GM21786 (cell line): ENCODE results near the gene ALG9.

Source experiments
- ATAC-seq: cut with Tn5 transposase; IDR thresholded peaks from one replicate; pipeline ENCODE4 v1.9.1; 2021; ENCODE audit not compliant: unreplicated experiment

The ALG9 gene

DNA sequence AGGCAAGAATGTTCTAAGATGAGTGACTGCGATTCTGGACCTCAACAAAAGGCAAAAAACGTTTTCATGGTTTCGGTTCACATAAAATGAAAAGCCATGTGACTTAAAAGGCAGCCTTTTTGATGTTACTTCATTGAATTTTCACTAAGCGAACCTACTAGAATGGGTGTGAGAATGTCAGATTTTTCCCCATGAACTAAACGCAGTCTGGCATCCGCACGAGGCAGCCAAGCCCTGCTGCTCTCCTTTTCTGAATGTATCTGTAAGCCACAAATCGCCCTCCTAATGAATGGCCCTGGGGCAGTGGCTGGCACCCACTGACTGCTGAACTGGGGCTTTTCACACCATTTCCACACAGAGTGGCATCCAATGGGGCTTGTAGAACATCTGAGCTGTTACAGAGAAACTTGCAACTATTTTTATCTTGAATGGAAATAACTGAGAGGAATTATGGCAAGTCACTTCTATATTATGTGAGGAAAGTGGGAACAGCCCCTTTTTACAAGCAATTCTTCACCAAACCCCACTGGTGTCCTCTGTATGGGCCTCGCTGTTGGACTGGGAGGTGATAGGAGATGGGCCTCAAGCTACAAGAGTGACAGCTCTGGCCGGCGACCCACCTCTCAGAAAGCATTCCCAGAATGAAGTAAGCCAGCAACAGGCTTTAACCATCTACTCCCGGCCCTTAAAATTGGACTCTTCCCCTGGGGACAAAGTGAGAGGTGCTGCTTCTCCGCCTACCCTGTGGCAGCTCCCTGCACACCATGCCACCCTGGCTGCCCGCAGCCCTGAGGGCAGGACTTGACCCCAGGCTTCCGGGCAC lies 134.5 kb downstream of the ALG9 start:
- ATAC-seq = no peak
